Ishikawa (cell line): ENCODE data around the gene DPAGT1.

Source experiments
- CEBPB ChIP-seq: IDR thresholded peaks from 2 replicates; pipeline ENCODE4 v1.6.1; 2012
- CREB1 ChIP-seq: IDR thresholded peaks from 2 replicates; pipeline ENCODE4 v1.6.1; 2012; ENCODE audit warnings: low read depth
- EGR1 ChIP-seq: IDR thresholded peaks from 2 replicates; pipeline ENCODE4 v1.6.1; 2012
- EP300 ChIP-seq: IDR thresholded peaks from 2 replicates; pipeline ENCODE4 v1.6.1; 2012; ENCODE audit warnings: borderline replicate concordance
- FOXM1 ChIP-seq: IDR thresholded peaks from 2 replicates; pipeline ENCODE4 v1.6.1; 2012; ENCODE audit warnings: low read depth, borderline replicate concordance
- NFIC ChIP-seq: IDR thresholded peaks from 2 replicates; pipeline ENCODE4 v1.6.1; 2012
- RAD21 ChIP-seq: IDR thresholded peaks from 2 replicates; pipeline ENCODE4 v1.6.1; 2012; ENCODE audit warnings: low read depth
- TAF1 ChIP-seq: IDR thresholded peaks from 2 replicates; pipeline ENCODE4 v1.6.1; 2012; ENCODE audit warnings: low read depth, mild to moderate bottlenecking
- TCF12 ChIP-seq: IDR thresholded peaks from 2 replicates; pipeline ENCODE4 v1.6.1; 2012; ENCODE audit warnings: low read depth
- TEAD4 ChIP-seq: IDR thresholded peaks from 2 replicates; pipeline ENCODE4 v1.6.1; 2012
- YY1 ChIP-seq: IDR thresholded peaks from 2 replicates; pipeline ENCODE4 v1.6.1; 2012; ENCODE audit warnings: low read depth
- ZBTB7A ChIP-seq: IDR thresholded peaks from 2 replicates; pipeline ENCODE4 v1.6.1; 2012; ENCODE audit warnings: low read depth
- TF ChIP-seq, protein P1 (sequence below): IDR thresholded peaks from 2 replicates; pipeline ENCODE4 v1.6.1; 2012
- TF ChIP-seq, protein P2 (sequence below): IDR thresholded peaks from 2 replicates; pipeline ENCODE4 v1.6.1; 2012
- TF ChIP-seq, protein P3 (sequence below): IDR thresholded peaks from 2 replicates; pipeline ENCODE4 v1.6.1; 2012; ENCODE audit warnings: low read depth, mild to moderate bottlenecking

DPAGT1 gene

DNA sequence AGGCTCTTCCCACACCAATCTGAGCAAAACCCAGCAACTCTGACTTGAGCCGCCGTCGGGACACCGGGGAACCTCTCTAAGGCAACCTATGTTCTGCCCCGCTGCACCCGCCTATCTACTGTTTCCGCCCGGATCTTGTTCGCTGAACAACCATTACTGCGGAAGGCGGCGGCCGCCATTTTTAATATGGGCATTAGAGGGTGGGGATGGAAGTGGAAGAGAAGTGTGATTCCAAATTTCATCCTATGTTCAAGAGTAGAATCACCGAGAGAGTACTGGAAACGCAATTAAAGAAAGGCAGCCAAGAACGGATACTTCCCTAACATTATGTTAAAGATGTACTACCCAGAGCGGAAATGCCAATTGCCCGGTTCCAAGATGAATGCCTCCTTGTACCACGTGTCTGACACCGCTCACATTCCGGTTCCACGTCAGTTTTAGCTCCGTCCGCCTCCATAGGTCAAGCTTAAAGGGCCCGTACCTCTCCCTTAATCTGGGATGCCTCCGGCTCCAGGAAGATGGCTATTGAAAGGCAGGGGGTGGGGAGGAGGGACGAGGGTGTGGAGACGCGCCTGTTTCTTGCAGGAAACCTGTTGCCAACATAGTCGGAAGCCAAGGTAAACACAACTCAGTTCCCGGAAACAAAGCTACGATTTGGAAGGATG lies at the start of gene DPAGT1:
Gene DPAGT1, minus strand, starts transcription at position 95 of the 665 bp plus-strand sequence. CDS start 198 bp downstream, outside the sequence.
- TF ChIP-seq CREB1 (peak; percentile 26), TAF1 (peak; percentile 79; the same call in 1 of the 2 replicates), EGR1 (peak; percentile 87), CEBPB (no peak), EP300 (no peak), TEAD4 (peak; percentile 92), TCF12 (peak; percentile 23; the same call in 1 of the 2 replicates), RAD21 (no peak), YY1 (peak; percentile 99), ZBTB7A (no peak), FOXM1 (0 out of 2 replicates have a peak, but pooled peaks have one; percentile 16), NFIC (no peak)
- TF ChIP-seq, protein P1, sequence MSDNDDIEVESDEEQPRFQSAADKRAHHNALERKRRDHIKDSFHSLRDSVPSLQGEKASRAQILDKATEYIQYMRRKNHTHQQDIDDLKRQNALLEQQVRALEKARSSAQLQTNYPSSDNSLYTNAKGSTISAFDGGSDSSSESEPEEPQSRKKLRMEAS, result peak; percentile 98
- TF ChIP-seq, protein P2, sequence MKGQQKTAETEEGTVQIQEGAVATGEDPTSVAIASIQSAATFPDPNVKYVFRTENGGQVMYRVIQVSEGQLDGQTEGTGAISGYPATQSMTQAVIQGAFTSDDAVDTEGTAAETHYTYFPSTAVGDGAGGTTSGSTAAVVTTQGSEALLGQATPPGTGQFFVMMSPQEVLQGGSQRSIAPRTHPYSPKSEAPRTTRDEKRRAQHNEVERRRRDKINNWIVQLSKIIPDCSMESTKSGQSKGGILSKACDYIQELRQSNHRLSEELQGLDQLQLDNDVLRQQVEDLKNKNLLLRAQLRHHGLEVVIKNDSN, result peak; percentile 97
- TF ChIP-seq, protein P3, sequence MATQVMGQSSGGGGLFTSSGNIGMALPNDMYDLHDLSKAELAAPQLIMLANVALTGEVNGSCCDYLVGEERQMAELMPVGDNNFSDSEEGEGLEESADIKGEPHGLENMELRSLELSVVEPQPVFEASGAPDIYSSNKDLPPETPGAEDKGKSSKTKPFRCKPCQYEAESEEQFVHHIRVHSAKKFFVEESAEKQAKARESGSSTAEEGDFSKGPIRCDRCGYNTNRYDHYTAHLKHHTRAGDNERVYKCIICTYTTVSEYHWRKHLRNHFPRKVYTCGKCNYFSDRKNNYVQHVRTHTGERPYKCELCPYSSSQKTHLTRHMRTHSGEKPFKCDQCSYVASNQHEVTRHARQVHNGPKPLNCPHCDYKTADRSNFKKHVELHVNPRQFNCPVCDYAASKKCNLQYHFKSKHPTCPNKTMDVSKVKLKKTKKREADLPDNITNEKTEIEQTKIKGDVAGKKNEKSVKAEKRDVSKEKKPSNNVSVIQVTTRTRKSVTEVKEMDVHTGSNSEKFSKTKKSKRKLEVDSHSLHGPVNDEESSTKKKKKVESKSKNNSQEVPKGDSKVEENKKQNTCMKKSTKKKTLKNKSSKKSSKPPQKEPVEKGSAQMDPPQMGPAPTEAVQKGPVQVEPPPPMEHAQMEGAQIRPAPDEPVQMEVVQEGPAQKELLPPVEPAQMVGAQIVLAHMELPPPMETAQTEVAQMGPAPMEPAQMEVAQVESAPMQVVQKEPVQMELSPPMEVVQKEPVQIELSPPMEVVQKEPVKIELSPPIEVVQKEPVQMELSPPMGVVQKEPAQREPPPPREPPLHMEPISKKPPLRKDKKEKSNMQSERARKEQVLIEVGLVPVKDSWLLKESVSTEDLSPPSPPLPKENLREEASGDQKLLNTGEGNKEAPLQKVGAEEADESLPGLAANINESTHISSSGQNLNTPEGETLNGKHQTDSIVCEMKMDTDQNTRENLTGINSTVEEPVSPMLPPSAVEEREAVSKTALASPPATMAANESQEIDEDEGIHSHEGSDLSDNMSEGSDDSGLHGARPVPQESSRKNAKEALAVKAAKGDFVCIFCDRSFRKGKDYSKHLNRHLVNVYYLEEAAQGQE, result no peak

DNA sequence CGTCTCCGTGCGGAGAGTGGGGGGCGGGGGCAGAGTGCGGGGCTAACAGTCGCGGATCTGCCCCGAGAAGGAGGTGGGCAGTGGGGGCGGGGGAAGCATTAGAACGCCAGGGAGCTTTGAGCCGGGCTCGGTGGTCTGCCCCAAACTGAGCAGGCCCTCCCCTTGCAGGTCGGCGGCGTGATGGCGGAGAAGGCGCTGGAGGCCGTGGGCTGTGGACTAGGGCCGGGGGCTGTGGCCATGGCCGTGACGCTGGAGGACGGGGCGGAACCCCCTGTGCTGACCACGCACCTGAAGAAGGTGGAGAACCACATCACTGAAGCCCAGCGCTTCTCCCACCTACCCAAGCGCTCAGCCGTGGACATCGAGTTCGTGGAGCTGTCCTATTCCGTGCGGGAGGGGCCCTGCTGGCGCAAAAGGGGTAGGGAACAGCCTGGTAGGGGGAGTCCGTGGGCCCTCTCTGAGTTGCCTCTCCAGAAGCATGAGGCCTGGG lies 48.2 kb upstream of the DPAGT1 start:
- TF ChIP-seq ZBTB7A, result no peak
- no peak for TF ChIP-seq CREB1
- TF ChIP-seq RAD21, result no peak
- TF ChIP-seq NFIC, result no peak
- TF ChIP-seq TEAD4, result no peak
- no peak for TF ChIP-seq EP300
- no peak for TF ChIP-seq TCF12
- TF ChIP-seq, protein P2, result no peak
- TF ChIP-seq EGR1, result no peak
- TF ChIP-seq, protein P1, result no peak
- TF ChIP-seq, protein P3, result no peak
- no peak for TF ChIP-seq TAF1
- no peak for TF ChIP-seq YY1
- TF ChIP-seq FOXM1, result no peak
- TF ChIP-seq CEBPB, result no peak

DNA sequence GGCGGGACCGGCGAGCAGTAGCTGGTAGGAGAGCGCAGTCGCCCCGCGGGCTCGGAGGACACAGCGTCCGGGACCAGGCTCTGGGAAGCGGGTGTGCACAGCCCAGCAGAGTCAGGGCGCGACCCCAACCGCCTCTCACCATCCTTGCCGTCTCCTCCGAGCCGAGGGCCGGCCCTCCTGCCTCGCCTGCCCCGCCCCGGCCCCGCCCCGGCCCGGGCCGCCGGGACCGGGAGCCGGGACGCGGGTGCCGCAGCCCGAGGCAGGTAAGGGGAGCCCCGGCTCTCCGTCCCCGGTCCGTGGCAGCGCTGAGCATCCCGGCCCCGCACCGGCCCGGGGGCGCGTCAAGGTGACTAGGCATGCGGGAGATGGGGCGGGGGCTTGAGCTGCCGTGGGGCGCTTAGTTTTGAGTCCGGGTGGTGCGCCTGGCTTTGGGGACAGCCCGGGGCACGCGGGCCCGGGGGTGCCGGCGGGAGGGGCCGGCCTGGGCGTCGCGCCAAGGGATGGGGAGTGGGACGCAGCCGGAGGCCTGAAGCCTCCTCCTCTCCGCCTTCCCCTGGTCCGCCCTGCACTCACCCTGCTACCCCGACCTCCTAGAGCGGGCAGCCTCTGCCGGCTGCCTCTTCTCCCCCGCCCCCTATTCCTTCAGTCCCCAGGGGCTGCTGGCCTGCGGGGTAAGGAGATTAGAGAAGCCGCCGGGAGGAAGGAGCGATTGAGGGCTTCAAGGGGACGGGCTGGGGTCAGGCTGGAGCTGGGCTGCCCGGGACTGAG lies 47.5 kb upstream of the DPAGT1 start, which contains the start of gene ABCG4:
Gene ABCG4, plus strand, starts transcription at position 35 of the 768 bp plus-strand sequence. CDS start 914 bp downstream, outside the sequence.
- no peak for TF ChIP-seq EP300
- TF ChIP-seq TAF1, result no peak
- TF ChIP-seq CREB1, result no peak
- TF ChIP-seq, protein P3, result no peak
- no peak for TF ChIP-seq TCF12
- TF ChIP-seq NFIC, result 0 out of 2 replicates have a peak, but pooled peaks have one; percentile 21
- peak; percentile 71; the same call in 1 of the 2 replicates for TF ChIP-seq ZBTB7A
- TF ChIP-seq FOXM1, result no peak
- no peak for TF ChIP-seq EGR1
- no peak; the same call in 1 of the 2 replicates for TF ChIP-seq CEBPB
- TF ChIP-seq, protein P1, result no peak
- no peak for TF ChIP-seq RAD21
- no peak for TF ChIP-seq TEAD4
- TF ChIP-seq YY1, result no peak
- TF ChIP-seq, protein P2, result no peak
